ENCODE results near the gene CCDC30.

- TF ChIP-seq FOXA1 (IDR thresholded peaks at IDR 0.05; ENCODE audit: borderline replicate concordance) = no peak
- TF ChIP-seq SREBF1 (IDR thresholded peaks at IDR 0.05; ENCODE audit: borderline replicate concordance, low read depth, low read length) = no peak
- no peak for TF ChIP-seq NFYB (IDR thresholded peaks at IDR 0.05; ENCODE audit: extremely low read depth, insufficient read length)
- TF ChIP-seq REST (IDR thresholded peaks at IDR 0.05; ENCODE audit: borderline replicate concordance) = no peak
- no peak for TF ChIP-seq REST (CRISPR knock-in tag; IDR thresholded peaks at IDR 0.05; ENCODE audit: low read depth)
- TF ChIP-seq, protein P1, sequence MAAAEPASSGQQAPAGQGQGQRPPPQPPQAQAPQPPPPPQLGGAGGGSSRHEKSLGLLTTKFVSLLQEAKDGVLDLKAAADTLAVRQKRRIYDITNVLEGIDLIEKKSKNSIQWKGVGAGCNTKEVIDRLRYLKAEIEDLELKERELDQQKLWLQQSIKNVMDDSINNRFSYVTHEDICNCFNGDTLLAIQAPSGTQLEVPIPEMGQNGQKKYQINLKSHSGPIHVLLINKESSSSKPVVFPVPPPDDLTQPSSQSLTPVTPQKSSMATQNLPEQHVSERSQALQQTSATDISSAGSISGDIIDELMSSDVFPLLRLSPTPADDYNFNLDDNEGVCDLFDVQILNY (CRISPR knock-in tag; IDR thresholded peaks at IDR 0.05) = no peak
- TF ChIP-seq MED1 (CRISPR knock-in tag; IDR thresholded peaks at IDR 0.05; ENCODE audit: borderline replicate concordance) = no peak
These were observed 42.0 kb upstream of the CCDC30 start for GRCh38 chr1:42420911-42421585.
